T-helper 1 cell treated with Interleukin-12 subunit alpha and Interleukin-12 subunit beta and Interleukin-4 antibody, amounts not matched to agents 30 μg/mL and 1 μg/mL, for 36 hours (primary cell): ENCODE measurements around the gene MICOS13.
A peak's percentile ranks its signal among the peaks of the same experiment; 100 is the strongest.

Experiments
- H3K27ac Mint-ChIP-seq: one replicate; pipeline ENCODE4 v1.8.0; 2021; ENCODE audit warnings: mild to moderate bottlenecking, mixed read lengths
- H3K27me3 Mint-ChIP-seq: one replicate; pipeline ENCODE4 v1.8.0; 2021; ENCODE audit warnings: low read depth, mixed read lengths
- H3K36me3 Mint-ChIP-seq: one replicate; pipeline ENCODE4 v1.8.0; 2021; ENCODE audit warnings: low read depth, mixed read lengths
- H3K4me1 Mint-ChIP-seq: one replicate; pipeline ENCODE4 v1.8.0; 2021; ENCODE audit warnings: low read depth, mixed read lengths
- H3K4me3 Mint-ChIP-seq: one replicate; pipeline ENCODE4 v1.8.0; 2021; ENCODE audit warnings: mild to moderate bottlenecking, moderate library complexity, mixed read lengths
- H3K9me3 Mint-ChIP-seq: one replicate; pipeline ENCODE4 v1.8.0; 2021; ENCODE audit warnings: mixed read lengths

Gene MICOS13

GRCh38 chr19:5680437-5681368, at the start of gene MICOS13, which contains the start of gene HSD11B1L:
MICOS13 (minus strand) TSS chr19:5680516; CDS start chr19:5680486, 30 bp downstream.
HSD11B1L (plus strand) TSS chr19:5681027; CDS start chr19:5684833, 3,806 bp downstream.
- H3K36me3 Mint-ChIP-seq, result no peaks in the 10 kb centered on the region
- H3K4me1 Mint-ChIP-seq, result peaks cover 16% of the 10 kb centered on the region
- no peaks in the 10 kb centered on the region for H3K9me3 Mint-ChIP-seq
- peaks cover 11% of the 10 kb centered on the region for H3K27me3 Mint-ChIP-seq
- peak within 1 kb of the TSS; percentile 88 for H3K27ac Mint-ChIP-seq
- peak within 1 kb of the TSS; percentile 81 for H3K4me3 Mint-ChIP-seq

GRCh38 chr19:5727453-5728050, 47.2 kb upstream of the MICOS13 start:
- Mint-ChIP-seq H3K4me1 (no peaks in the 10 kb centered on the region), H3K27me3 (peaks cover 10% of the 10 kb centered on the region), H3K4me3 (no peak overlapping the region), H3K36me3 (no peaks in the 10 kb centered on the region), H3K27ac (no peak overlapping the region), H3K9me3 (no peaks in the 10 kb centered on the region)

GRCh38 chr19:5719961-5720790, 39.9 kb upstream of the MICOS13 start, which contains the start of the genes CATSPERD and LONP1:
CATSPERD (plus strand) TSS chr19:5720637; CDS start chr19:5720738, 101 bp downstream.
LONP1 (minus strand) TSS chr19:5720146; CDS start chr19:5720132, 14 bp downstream.
- H3K4me1 Mint-ChIP-seq, result peaks cover 25% of the 10 kb centered on the region
- H3K27me3 Mint-ChIP-seq, result peaks cover 4% of the 10 kb centered on the region

GRCh38 chr19:5719274-5719960, 39.1 kb upstream of the MICOS13 start:
- Mint-ChIP-seq H3K36me3 (peaks cover 10% of the 10 kb centered on the region), H3K4me1 (peaks cover 25% of the 10 kb centered on the region), H3K27ac (peak overlapping the region; percentile 93), H3K9me3 (no peaks in the 10 kb centered on the region), H3K27me3 (no peaks in the 10 kb centered on the region), H3K4me3 (peak overlapping the region; percentile 88)

More at GRCh38 chr19:5719961-5720790, 39.9 kb upstream of the MICOS13 start, which contains the start of the genes CATSPERD and LONP1:
- peak within 1 kb of the TSS; percentile 88 for H3K4me3 Mint-ChIP-seq
- no peaks in the 10 kb centered on the region for H3K9me3 Mint-ChIP-seq
- H3K27ac Mint-ChIP-seq, result peak within 1 kb of the TSS; percentile 93
- H3K36me3 Mint-ChIP-seq, result peaks cover 10% of the 10 kb centered on the region

GRCh38 chr19:5718579-5719273, 38.4 kb upstream of the MICOS13 start:
- peak overlapping the region; percentile 92 for H3K27ac Mint-ChIP-seq
- no peaks in the 10 kb centered on the region for H3K27me3 Mint-ChIP-seq
- peaks cover 25% of the 10 kb centered on the region for H3K4me1 Mint-ChIP-seq
- H3K9me3 Mint-ChIP-seq, result no peaks in the 10 kb centered on the region
- H3K4me3 Mint-ChIP-seq, result peak overlapping the region; percentile 88
- peaks cover 17% of the 10 kb centered on the region for H3K36me3 Mint-ChIP-seq

- H3K27me3 Mint-ChIP-seq, result no peaks in the 10 kb centered on the region
- peak overlapping the region; percentile 88 for H3K4me3 Mint-ChIP-seq
- peaks cover 21% of the 10 kb centered on the region for H3K36me3 Mint-ChIP-seq
- peak overlapping the region; percentile 92 for H3K27ac Mint-ChIP-seq
- H3K4me1 Mint-ChIP-seq, result peaks cover 25% of the 10 kb centered on the region
- H3K9me3 Mint-ChIP-seq, result no peaks in the 10 kb centered on the region
These were observed 37.8 kb upstream of the MICOS13 start for GRCh38 chr19:5718037-5718578.

- Mint-ChIP-seq H3K36me3 (peaks cover 22% of the 10 kb centered on the region), H3K4me1 (peaks cover 25% of the 10 kb centered on the region), H3K4me3 (peak overlapping the region; percentile 88), H3K9me3 (no peaks in the 10 kb centered on the region), H3K27me3 (no peaks in the 10 kb centered on the region), H3K27ac (peak overlapping the region; percentile 92)
These were observed 37.1 kb upstream of the MICOS13 start for GRCh38 chr19:5717215-5717935.

GRCh38 chr19:5714816-5715215, 34.5 kb upstream of the MICOS13 start:
- peaks cover 23% of the 10 kb centered on the region for H3K4me1 Mint-ChIP-seq
- no peak overlapping the region for H3K4me3 Mint-ChIP-seq
- no peaks in the 10 kb centered on the region for H3K9me3 Mint-ChIP-seq
- H3K36me3 Mint-ChIP-seq, result peaks cover 25% of the 10 kb centered on the region
- no peaks in the 10 kb centered on the region for H3K27me3 Mint-ChIP-seq
- no peak overlapping the region for H3K27ac Mint-ChIP-seq

- Mint-ChIP-seq H3K9me3 (no peaks in the 10 kb centered on the region), H3K27me3 (no peaks in the 10 kb centered on the region), H3K36me3 (peaks cover 23% of the 10 kb centered on the region), H3K27ac (no peak overlapping the region), H3K4me1 (peaks cover 14% of the 10 kb centered on the region), H3K4me3 (no peak overlapping the region)
These were observed 32.9 kb upstream of the MICOS13 start for GRCh38 chr19:5713228-5713627.

GRCh38 chr19:5711713-5712161, 31.4 kb upstream of the MICOS13 start:
- Mint-ChIP-seq H3K4me3 (no peak overlapping the region), H3K27me3 (no peaks in the 10 kb centered on the region), H3K4me1 (peaks cover 3% of the 10 kb centered on the region), H3K27ac (no peak overlapping the region), H3K9me3 (no peaks in the 10 kb centered on the region), H3K36me3 (peaks cover 20% of the 10 kb centered on the region)

- Mint-ChIP-seq H3K27ac (no peak overlapping the region), H3K4me1 (peaks cover 3% of the 10 kb centered on the region), H3K27me3 (no peaks in the 10 kb centered on the region), H3K4me3 (no peak overlapping the region), H3K36me3 (peaks cover 21% of the 10 kb centered on the region), H3K9me3 (no peaks in the 10 kb centered on the region)
These were observed 30.7 kb upstream of the MICOS13 start for GRCh38 chr19:5711025-5711424.
